Vagina (tissue), 2 donors: ENCODE measurements around the gene FAM219B. TPM values are rescaled to one million over a fixed set of nuclear protein-coding genes. Genes with fewer than 3 reads are reported as not detected.

Source experiments
- DNase-seq, 2 donors: peaks; one replicate each; pipeline ENCODE4 v3.0.0-alpha.2; 2017; ENCODE audit errors: extremely low spot score in 2 of 2
- H3K27ac ChIP-seq: fragments of 200-600 bp; sonication (generic); one replicate; pipeline ENCODE4 v1.5.1; 2019
- H3K27me3 ChIP-seq: fragments of 200-600 bp; sonication (generic); one replicate; pipeline ENCODE4 v1.5.1; 2019
- H3K36me3 ChIP-seq, 2 donors: fragments of 200-600 bp; sonication (generic); one replicate each; pipeline ENCODE4 v1.5.1; 2017 to 2019
- H3K4me1 ChIP-seq: fragments of 200-600 bp; sonication (generic); one replicate; pipeline ENCODE4 v1.5.1; 2019
- H3K4me3 ChIP-seq, 2 donors: fragments of 200-600 bp; sonication (generic); 1 replicate in 1 of 2; 2 replicates in 1 of 2; pipeline ENCODE4 v1.5.1; 2016 to 2019
- H3K9me3 ChIP-seq: fragments of 200-600 bp; sonication (generic); one replicate; pipeline ENCODE4 v1.5.1; 2019
- CTCF ChIP-seq, 3 experiments: fragments of 450-650 bp in 2 of 3; fragments of 200-600 bp in 1 of 3; sonication (generic) in 1 of 3; IDR thresholded peaks; one replicate each; pipeline ENCODE4 v1.5.1; 2017 to 2019; ENCODE audit warnings: antibody characterized with exemption in 3 of 3, mild to moderate bottlenecking in 2 of 3, moderate library complexity in 2 of 3
- POLR2A ChIP-seq, 2 donors: fragments of 450-650 bp; IDR thresholded peaks; one replicate each; pipeline ENCODE4 v1.6.1; 2017; ENCODE audit warnings: antibody characterized with exemption in 2 of 2, mild to moderate bottlenecking in 2 of 2, moderate library complexity in 2 of 2
- POLR2AphosphoS5 ChIP-seq, 2 donors: sonication (generic); formaldehyde crosslinking; IDR thresholded peaks; one replicate each; pipeline ENCODE4 v1.9.0; 2017; ENCODE audit warnings: antibody characterized with exemption in 2 of 2, mild to moderate bottlenecking in 2 of 2, low read depth in 1 of 2; ENCODE audit not compliant: insufficient read depth in 1 of 2
- intact Hi-C: fragments of 100-400 bp; cut with DNase I; formaldehyde crosslinking; loops from one replicate; pipeline ENCODE4 v1.15.1; 2023
- total RNA-seq: library from RNA; depleted of rRNA; stranded (reverse); fragments of >200 nt; gene quantifications from one replicate; pipeline ENCODE4 v1.2.3, GENCODE V29; 2016

FAM219B gene
- total RNA-seq, 1 donor from 2014 or later, result 51.6 TPM

GRCh38 chr15:74869372-74869725, 37.3 kb downstream of the FAM219B start:
- Histone ChIP-seq H3K9me3 (no peaks in the 10 kb centered on the region), H3K27ac (peak overlapping the region; percentile 15), H3K4me1 (peaks cover 80% of the 10 kb centered on the region), H3K4me3 (peak overlapping the region in 1 of 2 donors; percentile 3), H3K27me3 (no peaks in the 10 kb centered on the region), H3K36me3 (no peaks in the 10 kb centered on the region)
- no peak for DNase-seq
- TF ChIP-seq CTCF (IDR thresholded peaks at IDR 0.05) (no peak), POLR2A (IDR thresholded peaks at IDR 0.05) (no peak), POLR2AphosphoS5 (IDR thresholded peaks at IDR 0.05; ENCODE audit: insufficient read depth in 1 of 2, low read depth in 1 of 2) (no peak)
- intact Hi-C loops, result no loop called here

- Histone ChIP-seq H3K9me3 (no peaks in the 10 kb centered on the region), H3K36me3 (no peaks in the 10 kb centered on the region), H3K4me1 (peaks cover 93% of the 10 kb centered on the region), H3K27me3 (no peaks in the 10 kb centered on the region), H3K27ac (peak overlapping the region; percentile 40), H3K4me3 (no peak overlapping the region)
- DNase-seq, result no peak
- intact Hi-C loops, result no loop called here
- TF ChIP-seq CTCF (IDR thresholded peaks at IDR 0.05) (no peak), POLR2AphosphoS5 (IDR thresholded peaks at IDR 0.05; ENCODE audit: insufficient read depth in 1 of 2, low read depth in 1 of 2) (no peak), POLR2A (IDR thresholded peaks at IDR 0.05) (no peak)
Measured at GRCh38 chr15:74868059-74868458, 38.6 kb downstream of the FAM219B start.

- peaks cover 93% of the 10 kb centered on the region for H3K4me1 ChIP-seq
- H3K27ac ChIP-seq, result peak overlapping the region; percentile 40
Measured at GRCh38 chr15:74867466-74868038, 39.1 kb downstream of the FAM219B start.

GRCh38 chr15:74866090-74866489, 40.6 kb downstream of the FAM219B start:
- Histone ChIP-seq H3K4me1 (peaks cover 78% of the 10 kb centered on the region), H3K36me3 (no peaks in the 10 kb centered on the region), H3K9me3 (no peaks in the 10 kb centered on the region), H3K27ac (peak overlapping the region; percentile 42), H3K4me3 (no peak overlapping the region), H3K27me3 (no peaks in the 10 kb centered on the region)
- TF ChIP-seq POLR2AphosphoS5 (IDR thresholded peaks at IDR 0.05; ENCODE audit: insufficient read depth in 1 of 2, low read depth in 1 of 2), result peak in 1 of 2 donors; percentile 24
- no peak for TF ChIP-seq POLR2A (IDR thresholded peaks at IDR 0.05)
- no peak for DNase-seq
- intact Hi-C loops, result no loop called here

More at GRCh38 chr15:74867466-74868038, 39.1 kb downstream of the FAM219B start:
- TF ChIP-seq POLR2AphosphoS5 (IDR thresholded peaks at IDR 0.05; ENCODE audit: insufficient read depth in 1 of 2, low read depth in 1 of 2) (no peak), CTCF (IDR thresholded peaks at IDR 0.05) (no peak), POLR2A (IDR thresholded peaks at IDR 0.05) (no peak)
- H3K4me3 ChIP-seq, result no peak overlapping the region
- no peaks in the 10 kb centered on the region for H3K9me3 ChIP-seq
- DNase-seq, result no peak
- H3K27me3 ChIP-seq, result no peaks in the 10 kb centered on the region
- intact Hi-C loops, result no loop called here
- no peaks in the 10 kb centered on the region for H3K36me3 ChIP-seq

- TF ChIP-seq CTCF (IDR thresholded peaks at IDR 0.05) (no peak), POLR2AphosphoS5 (IDR thresholded peaks at IDR 0.05; ENCODE audit: insufficient read depth in 1 of 2, low read depth in 1 of 2) (no peak), POLR2A (IDR thresholded peaks at IDR 0.05) (no peak)
- Histone ChIP-seq H3K27ac (peak overlapping the region; percentile 10), H3K4me1 (peaks cover 71% of the 10 kb centered on the region)
Measured at GRCh38 chr15:74865316-74865715, 41.3 kb downstream of the FAM219B start.

More at GRCh38 chr15:74865316-74865715, 41.3 kb downstream of the FAM219B start:
- Histone ChIP-seq H3K4me3 (no peak overlapping the region), H3K9me3 (no peaks in the 10 kb centered on the region), H3K36me3 (no peaks in the 10 kb centered on the region), H3K27me3 (no peaks in the 10 kb centered on the region)
- DNase-seq, result no peak
- intact Hi-C loops, result no loop called here
